MM.1S (cell line): ENCODE results near the gene CTPS2.
"Not testable (repeated sequence)": the region's sequence is repeated elsewhere in the genome, so short reads cannot be mapped to it uniquely, and the experiment has no call there.

Experiments used
- CTCF ChIP-seq: fragments of 300-600 bp; sonication (generic); IDR thresholded peaks from 2 replicates; pipeline ENCODE4 v1.5.1; 2016; ENCODE audit warnings: antibody characterized with exemption, low read length, mixed read lengths
- EZH2phosphoT487 ChIP-seq: fragments of 300-600 bp; sonication (generic); IDR thresholded peaks from 2 replicates; pipeline ENCODE4 v1.6.1; 2018; ENCODE audit warnings: antibody characterized with exemption, low read length

- not testable (repeated sequence) for TF ChIP-seq CTCF, EZH2phosphoT487
Observed at GRCh38 chrX:16716451-16716850, 4.0 kb upstream of the CTPS2 start.
